GM18526 (cell line): Measurements from ENCODE around the gene ZDHHC14.

Source experiments
- POLR2A ChIP-seq: IDR thresholded peaks from 3 replicates; pipeline ENCODE4 v1.6.1; 2011; ENCODE audit not compliant: insufficient read length; ENCODE audit errors: extremely low read depth

The ZDHHC14 gene

GRCh38 chr6:157393669-157394327 lies 12.8 kb downstream of the ZDHHC14 start:
- TF ChIP-seq POLR2A = no peak

GRCh38 chr6:157396026-157396425 lies 15.0 kb downstream of the ZDHHC14 start:
- no peak for TF ChIP-seq POLR2A

- no peak for TF ChIP-seq POLR2A
These were observed 16.7 kb downstream of the ZDHHC14 start for GRCh38 chr6:157397660-157398059.

- no peak for TF ChIP-seq POLR2A
These were observed 17.2 kb downstream of the ZDHHC14 start for GRCh38 chr6:157398151-157398550.

- TF ChIP-seq POLR2A = no peak
These were observed 19.7 kb downstream of the ZDHHC14 start for GRCh38 chr6:157400676-157401075.

- no peak for TF ChIP-seq POLR2A
These were observed 20.8 kb downstream of the ZDHHC14 start for GRCh38 chr6:157401734-157402338.

GRCh38 chr6:157402996-157403685 lies 22.2 kb downstream of the ZDHHC14 start:
- no peak for TF ChIP-seq POLR2A

GRCh38 chr6:157403686-157404051 lies 22.7 kb downstream of the ZDHHC14 start:
- no peak for TF ChIP-seq POLR2A

GRCh38 chr6:157405986-157406385 lies 25.0 kb downstream of the ZDHHC14 start:
- TF ChIP-seq POLR2A = no peak

- TF ChIP-seq POLR2A = no peak
These were observed 25.7 kb downstream of the ZDHHC14 start for GRCh38 chr6:157406661-157407060.

GRCh38 chr6:157407646-157408045 lies 26.7 kb downstream of the ZDHHC14 start:
- TF ChIP-seq POLR2A = no peak

- TF ChIP-seq POLR2A = no peak
These were observed 29.1 kb downstream of the ZDHHC14 start for GRCh38 chr6:157410045-157410444.

- TF ChIP-seq POLR2A = no peak
These were observed 30.4 kb downstream of the ZDHHC14 start for GRCh38 chr6:157411368-157411767.

- TF ChIP-seq POLR2A = no peak
These were observed 31.8 kb downstream of the ZDHHC14 start for GRCh38 chr6:157412791-157413190.

- TF ChIP-seq POLR2A = no peak
These were observed 39.5 kb downstream of the ZDHHC14 start for GRCh38 chr6:157420497-157420896.

GRCh38 chr6:157424491-157425020 lies 43.6 kb downstream of the ZDHHC14 start:
- no peak for TF ChIP-seq POLR2A
